Thyroid gland (tissue), 4 donors: ENCODE data around the gene PAK1IP1.

Source experiments
- CTCF ChIP-seq, 6 experiments: fragments of 200-600 bp in 3 of 6; fragments of 450-650 bp in 3 of 6; sonication (generic) in 3 of 6; IDR thresholded peaks; one replicate each; pipeline ENCODE4 v1.5.1; 2016 to 2019; ENCODE audit warnings: antibody characterized with exemption in 6 of 6, mild to moderate bottlenecking in 2 of 6, inconsistent platforms in 1 of 6, moderate library complexity in 1 of 6
- POLR2A ChIP-seq, 2 donors: fragments of 450-650 bp; IDR thresholded peaks; one replicate each; pipeline ENCODE4 v1.6.1; 2017; ENCODE audit warnings: antibody characterized with exemption in 2 of 2, mild to moderate bottlenecking in 2 of 2, moderate library complexity in 1 of 2

DNA sequence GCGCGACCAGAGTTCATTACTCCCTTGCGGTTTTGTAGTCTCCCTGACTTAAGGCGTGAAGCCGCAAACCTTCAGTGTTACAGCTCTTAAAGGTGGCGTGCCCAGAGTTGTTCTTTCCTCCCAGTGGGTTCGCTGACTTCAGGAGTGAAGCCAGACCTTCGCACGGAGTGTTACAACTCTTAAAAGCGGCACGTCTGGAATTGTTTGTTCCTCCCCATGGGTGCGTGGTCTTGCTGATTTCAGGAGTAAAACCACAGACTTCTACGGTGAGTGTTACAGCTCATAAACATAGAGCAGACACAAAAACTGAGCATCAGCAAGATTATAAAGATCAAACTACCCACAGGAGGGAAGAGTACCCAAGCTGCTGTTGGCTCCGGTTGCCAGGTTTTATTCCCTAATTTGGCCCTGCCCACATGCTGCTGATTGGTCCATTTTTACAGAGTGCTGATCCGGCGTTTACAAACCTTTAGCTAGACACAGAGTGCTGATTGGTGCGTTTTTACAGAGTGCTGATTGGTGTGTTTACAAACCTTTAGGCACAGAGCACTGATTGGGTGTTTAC is 38.5 kb downstream of the PAK1IP1 start:
- TF ChIP-seq CTCF (IDR thresholded peaks at IDR 0.05) (no peak), POLR2A (IDR thresholded peaks at IDR 0.05) (no peak)
